Measurements from ENCODE around the gene SLC35E4. TPM values are rescaled to one million over a fixed set of nuclear protein-coding genes. Genes with fewer than 3 reads are reported as not detected.

Gene SLC35E4
- total RNA-seq, 4 donors from 2014 or later: 6.1 to 15.0 (median 7.3) TPM

DNA sequence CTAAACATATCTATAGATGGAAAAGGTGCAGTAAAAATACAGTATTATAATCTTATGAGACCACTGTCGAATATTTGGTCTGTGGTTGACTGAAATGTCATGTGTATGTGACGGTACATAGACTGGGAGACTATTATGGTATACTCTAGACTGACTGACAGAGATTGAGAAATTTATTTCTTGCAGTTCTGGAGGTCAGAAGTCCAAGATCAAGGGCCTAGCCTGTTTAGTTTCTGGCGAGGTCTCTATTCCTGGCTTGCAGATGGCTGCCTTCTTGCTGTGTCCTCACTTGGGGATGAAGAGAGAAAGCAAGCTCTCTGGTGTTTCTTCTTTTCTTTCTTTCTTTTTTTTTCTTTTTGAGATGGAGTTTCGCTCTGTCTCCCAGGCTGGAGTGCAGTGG lies 51.8 kb downstream of the SLC35E4 start:
- Histone ChIP-seq H3K27ac (no peak overlapping the region), H3K27me3 (no peaks in the 10 kb centered on the region), H3K4me3 (no peak overlapping the region), H3K36me3 (no peaks in the 10 kb centered on the region), H3K9me3 (no peaks in the 10 kb centered on the region), H3K4me1 (no peaks in the 10 kb centered on the region)
- WGBS, 2 donors: 79 to 80% methylated on average over 4 of the region's 4 CpGs
- DNase-seq (ENCODE audit: low spot score in 2 of 2): no peak
- TF ChIP-seq EP300 (IDR thresholded peaks at IDR 0.05): no peak
- TF ChIP-seq POLR2A (IDR thresholded peaks at IDR 0.05): no peak
- TF ChIP-seq, protein P1, sequence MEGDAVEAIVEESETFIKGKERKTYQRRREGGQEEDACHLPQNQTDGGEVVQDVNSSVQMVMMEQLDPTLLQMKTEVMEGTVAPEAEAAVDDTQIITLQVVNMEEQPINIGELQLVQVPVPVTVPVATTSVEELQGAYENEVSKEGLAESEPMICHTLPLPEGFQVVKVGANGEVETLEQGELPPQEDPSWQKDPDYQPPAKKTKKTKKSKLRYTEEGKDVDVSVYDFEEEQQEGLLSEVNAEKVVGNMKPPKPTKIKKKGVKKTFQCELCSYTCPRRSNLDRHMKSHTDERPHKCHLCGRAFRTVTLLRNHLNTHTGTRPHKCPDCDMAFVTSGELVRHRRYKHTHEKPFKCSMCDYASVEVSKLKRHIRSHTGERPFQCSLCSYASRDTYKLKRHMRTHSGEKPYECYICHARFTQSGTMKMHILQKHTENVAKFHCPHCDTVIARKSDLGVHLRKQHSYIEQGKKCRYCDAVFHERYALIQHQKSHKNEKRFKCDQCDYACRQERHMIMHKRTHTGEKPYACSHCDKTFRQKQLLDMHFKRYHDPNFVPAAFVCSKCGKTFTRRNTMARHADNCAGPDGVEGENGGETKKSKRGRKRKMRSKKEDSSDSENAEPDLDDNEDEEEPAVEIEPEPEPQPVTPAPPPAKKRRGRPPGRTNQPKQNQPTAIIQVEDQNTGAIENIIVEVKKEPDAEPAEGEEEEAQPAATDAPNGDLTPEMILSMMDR (IDR thresholded peaks at IDR 0.05): no peak

DNA sequence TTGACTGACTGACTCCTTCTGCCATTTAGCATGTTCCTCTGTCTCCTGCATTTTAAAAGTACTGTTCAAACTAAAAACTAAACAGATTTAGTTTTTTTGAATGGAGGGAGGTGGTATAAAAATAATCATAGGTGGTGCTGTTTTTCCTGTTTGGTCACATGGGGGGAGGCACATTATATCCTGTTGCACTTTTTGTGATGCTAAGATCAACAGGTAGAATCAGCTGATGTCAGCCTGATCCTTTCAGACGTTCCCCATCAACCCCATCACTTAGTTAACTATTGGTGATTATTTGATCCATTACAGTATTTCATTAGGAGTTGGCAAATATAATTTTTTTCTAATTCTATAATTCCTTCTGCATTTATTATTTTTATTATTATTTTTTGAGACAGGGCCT lies 54.0 kb downstream of the SLC35E4 start:
- Histone ChIP-seq H3K36me3 (no peaks in the 10 kb centered on the region), H3K27me3 (no peaks in the 10 kb centered on the region), H3K9me3 (no peaks in the 10 kb centered on the region), H3K4me1 (peaks cover 0 to 5% (median 0%) of the 10 kb centered on the region in 4 donors), H3K27ac (no peak overlapping the region), H3K4me3 (no peak overlapping the region)
- WGBS, 2 donors: 43 to 74% methylated on average over 1 of the region's 1 CpG
- DNase-seq (ENCODE audit: low spot score in 2 of 2): no peak
- TF ChIP-seq EP300 (IDR thresholded peaks at IDR 0.05) (no peak), POLR2A (IDR thresholded peaks at IDR 0.05) (no peak)
- TF ChIP-seq, protein P1 (IDR thresholded peaks at IDR 0.05): no peak

DNA sequence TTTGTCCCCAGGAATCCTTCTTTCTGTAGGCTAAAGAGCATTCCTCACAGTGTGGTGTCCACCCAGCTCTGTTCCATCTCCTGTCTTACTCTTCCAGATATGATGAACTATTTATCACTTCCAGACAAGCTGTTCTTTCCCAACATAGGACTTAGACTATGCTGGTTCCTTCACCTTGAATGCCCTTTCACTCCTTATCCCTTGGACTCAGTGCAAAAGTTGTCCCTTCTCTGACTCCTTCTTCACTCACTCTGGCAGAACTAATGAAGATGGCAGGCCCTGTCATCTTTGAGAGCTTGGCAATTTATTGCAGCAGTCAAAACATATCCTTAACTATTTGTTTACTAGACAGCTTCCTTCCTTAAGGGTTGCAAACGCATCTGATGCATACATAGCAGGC lies 55.6 kb downstream of the SLC35E4 start:
- H3K27ac ChIP-seq: no peak overlapping the region
- 76 to 83% methylated on average over 1 of the region's 1 CpG for WGBS, 2 donors
- DNase-seq (ENCODE audit: low spot score in 2 of 2): no peak
- no peaks in the 10 kb centered on the region for H3K9me3 ChIP-seq
- H3K36me3 ChIP-seq: no peaks in the 10 kb centered on the region
- H3K4me3 ChIP-seq: no peak overlapping the region
- TF ChIP-seq, protein P1 (IDR thresholded peaks at IDR 0.05): no peak
- TF ChIP-seq POLR2A (IDR thresholded peaks at IDR 0.05) (no peak), EP300 (IDR thresholded peaks at IDR 0.05) (no peak)
- peaks cover 0 to 11% of the 10 kb centered on the region in 2 donors for H3K27me3 ChIP-seq
- peaks cover 0 to 16% (median 8%) of the 10 kb centered on the region in 4 donors for H3K4me1 ChIP-seq

DNA sequence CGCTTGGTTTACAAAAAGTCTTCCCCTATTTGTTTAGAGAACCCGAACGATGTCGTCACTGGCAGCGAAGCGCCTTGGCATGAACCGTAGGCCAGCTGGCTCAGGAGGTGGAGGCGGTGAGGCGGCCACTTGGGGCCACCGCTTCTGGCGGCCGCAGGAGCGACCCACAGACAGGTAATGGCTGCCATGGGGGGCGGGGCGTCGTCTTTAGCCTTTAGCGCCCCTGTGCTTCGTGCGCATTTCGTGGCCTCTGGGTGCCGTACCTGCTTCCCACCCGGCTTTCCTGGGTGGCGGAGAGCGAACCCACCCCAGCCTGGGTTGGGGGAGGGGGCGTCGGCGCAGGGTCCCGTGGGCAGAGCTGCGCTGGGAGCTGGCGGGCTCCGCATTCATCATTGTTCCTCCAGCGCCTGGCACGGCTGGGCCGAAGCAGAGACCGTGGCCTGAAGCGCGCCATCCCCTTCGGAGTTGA lies 58.6 kb downstream of the SLC35E4 start:
- TF ChIP-seq, protein P1 (IDR thresholded peaks at IDR 0.05): no peak
- TF ChIP-seq POLR2A (IDR thresholded peaks at IDR 0.05): no peak
- Histone ChIP-seq H3K4me1 (peaks cover 0 to 16% (median 8%) of the 10 kb centered on the region in 4 donors), H3K27ac (peak overlapping the region in 2 of 4 donors; percentile 29 to 54), H3K27me3 (peaks cover 0 to 11% of the 10 kb centered on the region in 2 donors), H3K4me3 (peak overlapping the region; percentile 34 to 65 (median 54)), H3K9me3 (no peaks in the 10 kb centered on the region), H3K36me3 (no peaks in the 10 kb centered on the region)
- peak in 1 of 2 donors; percentile 5 for DNase-seq (ENCODE audit: low spot score in 2 of 2)
- 0 to 2% methylated on average over 17 to 30 of the region's 38 CpGs for WGBS, 2 donors

DNA sequence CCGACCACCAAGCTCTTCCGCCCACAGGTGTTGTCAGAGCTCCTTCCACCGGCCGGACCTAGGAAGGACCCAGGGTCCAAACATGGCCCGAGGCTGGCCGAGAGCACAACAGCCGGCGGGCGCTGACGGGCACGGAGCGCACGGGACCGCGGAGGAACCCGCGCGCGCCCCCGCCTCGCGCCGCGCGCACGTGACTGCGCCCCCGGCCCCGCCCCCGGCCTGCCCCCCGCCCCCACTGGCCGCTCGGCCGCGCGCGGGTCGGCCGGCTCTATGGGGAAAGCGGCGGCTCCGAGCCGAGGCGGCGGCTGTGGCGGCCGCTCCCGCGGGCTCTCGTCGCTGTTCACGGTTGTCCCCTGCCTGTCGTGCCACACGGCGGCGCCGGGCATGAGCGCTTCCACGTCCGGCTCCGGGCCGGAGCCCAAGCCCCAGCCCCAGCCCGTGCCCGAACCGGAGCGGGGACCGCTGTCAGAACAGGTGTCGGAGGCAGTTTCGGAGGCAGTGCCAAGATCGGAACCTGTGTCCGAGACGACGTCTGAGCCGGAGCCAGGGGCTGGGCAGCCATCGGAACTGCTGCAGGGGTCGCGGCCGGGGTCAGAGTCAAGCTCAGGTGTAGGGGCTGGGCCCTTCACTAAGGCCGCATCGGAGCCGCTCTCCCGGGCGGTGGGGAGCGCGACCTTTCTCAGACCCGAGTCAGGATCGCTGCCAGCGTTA lies 59.2 kb downstream of the SLC35E4 start, which contains the start of gene OSBP2:
Gene OSBP2 (plus strand): TSS at position 235 of the 711 bp plus-strand sequence. CDS start 36 bp downstream, at position 271.
- TF ChIP-seq EP300 (IDR thresholded peaks at IDR 0.05) (no peak), POLR2A (IDR thresholded peaks at IDR 0.05) (no peak)
- TF ChIP-seq, protein P1 (IDR thresholded peaks at IDR 0.05): no peak
- Histone ChIP-seq H3K27me3 (peaks cover 0 to 11% of the 10 kb centered on the region in 2 donors), H3K4me1 (peaks cover 0 to 16% (median 8%) of the 10 kb centered on the region in 4 donors), H3K9me3 (no peaks in the 10 kb centered on the region), H3K36me3 (no peaks in the 10 kb centered on the region), H3K27ac (peak within 1 kb of the TSS in 2 of 4 donors; percentile 50 to 54), H3K4me3 (peak within 1 kb of the TSS; percentile 41 to 65 (median 56))
- no peak for DNase-seq (ENCODE audit: low spot score in 2 of 2)
- WGBS, 2 donors: 0 to 3% methylated on average over 6 to 10 of the region's 88 CpGs

Data from tibial nerve (tissue), 4 donors.